SK-N-SH (cell line): ENCODE data around the gene INTS6.

ENCODE experiments used
- CTCF ChIP-seq: fragments of 200-600 bp; sonication (generic); IDR thresholded peaks from 2 replicates; pipeline ENCODE4 v1.6.1; 2017; ENCODE audit warnings: antibody characterized with exemption, mild to moderate bottlenecking, moderate library complexity
- FOSL2 ChIP-seq: IDR thresholded peaks from 2 replicates; pipeline ENCODE4 v1.4.0; 2012; ENCODE audit warnings: low read depth, mild to moderate bottlenecking, moderate library complexity, borderline replicate concordance
- JUND ChIP-seq: IDR thresholded peaks from 2 replicates; pipeline ENCODE4 v1.4.0; 2012
- MAX ChIP-seq: IDR thresholded peaks from 2 replicates; pipeline ENCODE4 v1.4.0; 2012; ENCODE audit warnings: low read depth
- NFIC ChIP-seq: IDR thresholded peaks from 2 replicates; pipeline ENCODE4 v1.4.0; 2012; ENCODE audit warnings: borderline replicate concordance
- POLR2AphosphoS5 ChIP-seq: IDR thresholded peaks from 2 replicates; pipeline ENCODE4 v1.6.1; 2012; ENCODE audit warnings: low read depth, low read length
- TEAD4 ChIP-seq: IDR thresholded peaks from 2 replicates; pipeline ENCODE4 v1.4.0; 2012; ENCODE audit warnings: mild to moderate bottlenecking, borderline replicate concordance; ENCODE audit not compliant: insufficient read depth
- USF2 ChIP-seq: fragments of 150-350 bp; IDR thresholded peaks from 2 replicates; pipeline ENCODE4 v1.6.1; 2017; ENCODE audit warnings: antibody characterized with exemption, low read length, low read depth, borderline replicate concordance

- TF ChIP-seq CTCF = no peak
- no peak for TF ChIP-seq FOSL2
- no peak for TF ChIP-seq POLR2AphosphoS5
- no peak for TF ChIP-seq MAX
- TF ChIP-seq TEAD4 = no peak
- no peak for TF ChIP-seq JUND
- no peak for TF ChIP-seq USF2
- TF ChIP-seq NFIC = no peak
Measured at GRCh38 chr13:51422484-51422883, 30.4 kb downstream of the INTS6 start.
